CD14-positive monocyte (primary cell): ENCODE measurements around the gene ABCA3. TPM values are rescaled to one million over a fixed set of nuclear protein-coding genes. Genes with fewer than 3 reads are reported as not detected.

Experiments
- DNase-seq, 3 donors: peaks; one replicate each; pipeline ENCODE4 v3.0.0-alpha.2; 2011 to 2022
- H2AFZ ChIP-seq: 2 replicates; pipeline ENCODE4 v1.6.0; 2012; ENCODE audit warnings: mild to moderate bottlenecking, low read depth, low read length, inconsistent platforms; ENCODE audit not compliant: insufficient read depth, poor library complexity, severe bottlenecking
- H3K27ac ChIP-seq, 2 donors: 1 replicate in 1 of 2; 2 replicates in 1 of 2; pipeline ENCODE4 v1.5.1; 2012 to 2013; ENCODE audit warnings: low read length in 2 of 2, control low read depth in 1 of 2, inconsistent platforms in 1 of 2, low read depth in 1 of 2, mild to moderate bottlenecking in 1 of 2
- H3K27me3 ChIP-seq, 2 donors: one replicate each; pipeline versions ENCODE4 v1.6.0 to v1.6.1; 2011 to 2013; ENCODE audit warnings: low read length in 2 of 2; ENCODE audit not compliant: control insufficient read depth in 2 of 2, insufficient read depth in 2 of 2
- H3K36me3 ChIP-seq, 2 donors: replicated peaks in 1 of 2; 1 replicate in 1 of 2; 2 replicates in 1 of 2; pipeline versions ENCODE4 v1.5.1 to v1.6.1; 2012 to 2013; ENCODE audit warnings: low read length in 2 of 2, control low read depth in 1 of 2, inconsistent platforms in 1 of 2, mild to moderate bottlenecking in 1 of 2; ENCODE audit not compliant: insufficient read depth in 2 of 2, control insufficient read depth in 1 of 2
- H3K4me1 ChIP-seq, 2 donors: 1 replicate in 1 of 2; 2 replicates in 1 of 2; pipeline versions ENCODE4 v1.5.1 to v1.6.1; 2012 to 2013; ENCODE audit warnings: low read length in 2 of 2, control low read depth in 1 of 2, inconsistent platforms in 1 of 2, mild to moderate bottlenecking in 1 of 2, moderate library complexity in 1 of 2; ENCODE audit not compliant: insufficient read depth in 2 of 2, control insufficient read depth in 1 of 2
- H3K4me2 ChIP-seq: replicated peaks from 2 replicates; pipeline ENCODE3; 2012; ENCODE audit warnings: low read length, moderate library complexity, mild to moderate bottlenecking; ENCODE audit not compliant: poor library complexity, severe bottlenecking; ENCODE audit errors: extremely low read depth
- H3K4me3 ChIP-seq, 3 experiments: fragments of 200-600 bp in 1 of 3; sonication (generic) in 1 of 3; replicated peaks in 1 of 3; 1 replicate in 2 of 3; 2 replicates in 1 of 3; pipeline ENCODE4 v1.5.1; 2011 to 2013; ENCODE audit warnings: low read length in 3 of 3, mild to moderate bottlenecking in 3 of 3, control low read depth in 2 of 3, low read depth in 2 of 3, inconsistent platforms in 1 of 3, moderate library complexity in 1 of 3
- H3K79me2 ChIP-seq: 2 replicates; pipeline ENCODE4 v1.6.0; 2012; ENCODE audit warnings: mild to moderate bottlenecking, control low read depth, inconsistent platforms, low read length, moderate library complexity; ENCODE audit not compliant: insufficient read depth
- H3K9ac ChIP-seq: 2 replicates; pipeline ENCODE4 v1.6.0; 2017; ENCODE audit warnings: low read length, mild to moderate bottlenecking; ENCODE audit not compliant: insufficient read depth, poor library complexity, severe bottlenecking
- H3K9me3 ChIP-seq, 2 donors: replicated peaks in 1 of 2; 1 replicate in 1 of 2; 2 replicates in 1 of 2; pipeline versions ENCODE4 v1.5.1 to v1.6.1; 2012 to 2013; ENCODE audit warnings: low read length in 2 of 2, control low read depth in 1 of 2; ENCODE audit not compliant: control insufficient read depth in 1 of 2, insufficient read depth in 1 of 2
- H4K20me1 ChIP-seq: 2 replicates; pipeline ENCODE4 v1.6.0; 2012; ENCODE audit warnings: mild to moderate bottlenecking, low read length, control low read depth, moderate library complexity; ENCODE audit not compliant: insufficient read depth
- H3K27ac Mint-ChIP-seq, 7 donors: one replicate each; pipeline ENCODE4 v1.8.0; 2020; ENCODE audit warnings: mild to moderate bottlenecking in 7 of 7, mixed read lengths in 7 of 7, moderate library complexity in 6 of 7, inconsistent platforms in 2 of 7
- H3K27me3 Mint-ChIP-seq, 3 donors: one replicate each; pipeline ENCODE4 v1.8.0; 2021 to 2022; ENCODE audit warnings: low read depth in 3 of 3, mild to moderate bottlenecking in 3 of 3, mixed read lengths in 3 of 3, moderate library complexity in 3 of 3, inconsistent platforms in 1 of 3
- H3K36me3 Mint-ChIP-seq, 2 donors: one replicate each; pipeline ENCODE4 v1.8.0; 2020; ENCODE audit warnings: mixed read lengths in 2 of 2, inconsistent platforms in 1 of 2, mild to moderate bottlenecking in 1 of 2
- H3K4me1 Mint-ChIP-seq: one replicate; pipeline ENCODE4 v1.8.0; 2020; ENCODE audit warnings: mild to moderate bottlenecking, mixed read lengths
- H3K4me3 Mint-ChIP-seq, 2 donors: one replicate each; pipeline ENCODE4 v1.8.0; 2020; ENCODE audit warnings: mild to moderate bottlenecking in 2 of 2, mixed read lengths in 2 of 2, moderate library complexity in 1 of 2
- H3K9me3 Mint-ChIP-seq, 7 donors: one replicate each; pipeline ENCODE4 v1.8.0; 2020 to 2022; ENCODE audit warnings: mixed read lengths in 7 of 7, mild to moderate bottlenecking in 6 of 7, moderate library complexity in 6 of 7, inconsistent platforms in 2 of 7
- WGBS: methylation state at CpG from one replicate; pipeline ENCODE4 v1.1.5; 2013; ENCODE audit warnings: missing lambda C conversion rate; ENCODE audit not compliant: insufficient coverage; 5-methylcytosine and 5-hydroxymethylcytosine counted together
- intact Hi-C, 2 donors: fragments of 100-400 bp; cut with micrococcal nuclease; formaldehyde crosslinking; loops; one replicate each; pipeline versions ENCODE4 v1.15.0 to v1.15.1; 2023
- polyA plus RNA-seq, 3 donors: library from polyadenylated mRNA; depleted of rRNA in 1 of 3; unstranded in 2 of 3; stranded (reverse) in 1 of 3; fragments of 300-500 nt in 2 of 3; fragments of >200 nt in 1 of 3; fragmentation: Illumina TruSeq in 2 of 3; gene quantifications; 1 replicate in 2 of 3; 2 replicates in 1 of 3; pipeline ENCODE4 v1.2.3, GENCODE V29; 2012 to 2021
- TF ChIP-seq, protein P1 (sequence below): fragments of 200-600 bp; IDR thresholded peaks from one replicate; pipeline ENCODE4 v1.8.0; 2022; ENCODE audit warnings: antibody characterized with exemption, mild to moderate bottlenecking

ABCA3 gene
- polyA plus RNA-seq, 3 donors: 0.06 to 1.2 (median 0.68) TPM

GRCh38 chr16:2238150-2238837 is 102.2 kb downstream of the ABCA3 start:
- Mint-ChIP-seq H3K27ac (no peak overlapping the region), H3K36me3 (peaks cover 36 to 59% of the 10 kb centered on the region in 2 donors), H3K4me3 (no peak overlapping the region), H3K4me1 (peaks cover 8% of the 10 kb centered on the region), H3K27me3 (peaks cover 35 to 50% (median 35%) of the 10 kb centered on the region in 3 donors), H3K9me3 (peaks cover 0 to 6% (median 0%) of the 10 kb centered on the region in 7 donors)
- Histone ChIP-seq H3K9ac (no peak overlapping the region), H4K20me1 (peaks cover 26% of the 10 kb centered on the region), H3K27me3 (peaks cover 18 to 38% of the 10 kb centered on the region in 2 donors), H3K27ac (no peak overlapping the region), H3K79me2 (no peaks in the 10 kb centered on the region), H3K4me1 (peaks cover 5 to 6% of the 10 kb centered on the region in 2 donors), H3K9me3 (no peaks in the 10 kb centered on the region), H3K4me2 (no peak overlapping the region), H3K4me3 (no peak overlapping the region), H2AFZ (no peak overlapping the region), H3K36me3 (peaks cover 34 to 43% of the 10 kb centered on the region in 2 donors)
- TF ChIP-seq, protein P1, sequence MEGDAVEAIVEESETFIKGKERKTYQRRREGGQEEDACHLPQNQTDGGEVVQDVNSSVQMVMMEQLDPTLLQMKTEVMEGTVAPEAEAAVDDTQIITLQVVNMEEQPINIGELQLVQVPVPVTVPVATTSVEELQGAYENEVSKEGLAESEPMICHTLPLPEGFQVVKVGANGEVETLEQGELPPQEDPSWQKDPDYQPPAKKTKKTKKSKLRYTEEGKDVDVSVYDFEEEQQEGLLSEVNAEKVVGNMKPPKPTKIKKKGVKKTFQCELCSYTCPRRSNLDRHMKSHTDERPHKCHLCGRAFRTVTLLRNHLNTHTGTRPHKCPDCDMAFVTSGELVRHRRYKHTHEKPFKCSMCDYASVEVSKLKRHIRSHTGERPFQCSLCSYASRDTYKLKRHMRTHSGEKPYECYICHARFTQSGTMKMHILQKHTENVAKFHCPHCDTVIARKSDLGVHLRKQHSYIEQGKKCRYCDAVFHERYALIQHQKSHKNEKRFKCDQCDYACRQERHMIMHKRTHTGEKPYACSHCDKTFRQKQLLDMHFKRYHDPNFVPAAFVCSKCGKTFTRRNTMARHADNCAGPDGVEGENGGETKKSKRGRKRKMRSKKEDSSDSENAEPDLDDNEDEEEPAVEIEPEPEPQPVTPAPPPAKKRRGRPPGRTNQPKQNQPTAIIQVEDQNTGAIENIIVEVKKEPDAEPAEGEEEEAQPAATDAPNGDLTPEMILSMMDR: no peak
- no peak for DNase-seq
- WGBS: 71% methylated on average over 15 of the region's 18 CpGs
- intact Hi-C loops: no loop called here

DNA sequence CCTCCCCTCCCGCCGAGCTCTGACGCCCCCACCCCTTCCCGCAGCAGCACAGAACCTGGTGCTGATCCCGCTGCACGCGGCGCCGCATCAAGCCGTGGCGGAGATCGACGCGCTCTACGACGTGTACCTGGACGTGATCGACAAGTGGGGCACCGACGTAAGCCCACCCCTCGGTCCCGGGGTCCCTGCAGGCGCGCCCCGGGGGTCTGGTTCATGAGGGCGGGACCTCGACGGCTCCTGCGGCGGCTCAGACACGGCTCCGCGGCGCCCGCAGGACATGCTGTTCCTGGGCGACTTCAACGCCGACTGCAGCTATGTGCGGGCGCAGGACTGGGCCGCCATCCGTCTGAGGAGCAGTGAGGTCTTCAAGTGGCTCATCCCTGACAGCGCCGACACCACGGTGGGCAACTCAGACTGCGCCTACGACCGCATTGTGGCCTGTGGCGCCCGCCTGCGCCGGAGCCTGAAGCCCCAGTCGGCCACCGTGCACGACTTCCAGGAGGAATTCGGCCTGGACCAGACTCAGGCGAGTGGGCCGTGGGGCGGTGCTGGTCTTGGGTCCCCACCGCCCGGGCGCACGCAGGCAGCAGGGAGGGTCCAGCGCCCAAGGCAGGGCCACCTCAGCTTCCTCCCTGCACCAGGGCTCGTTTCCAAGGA is 102.9 kb downstream of the ABCA3 start:
- Histone ChIP-seq H3K4me3 (no peak overlapping the region), H3K36me3 (peaks cover 34 to 43% of the 10 kb centered on the region in 2 donors), H3K4me2 (no peak overlapping the region), H3K4me1 (peaks cover 5 to 6% of the 10 kb centered on the region in 2 donors), H3K9me3 (no peaks in the 10 kb centered on the region), H3K9ac (no peak overlapping the region), H2AFZ (no peak overlapping the region), H3K27me3 (peaks cover 18 to 38% of the 10 kb centered on the region in 2 donors), H3K79me2 (no peaks in the 10 kb centered on the region), H3K27ac (no peak overlapping the region), H4K20me1 (peaks cover 26% of the 10 kb centered on the region)
- Mint-ChIP-seq H3K9me3 (peaks cover 0 to 6% (median 0%) of the 10 kb centered on the region in 7 donors), H3K4me3 (peak overlapping the region in 1 of 2 donors; percentile 48), H3K27ac (no peak overlapping the region), H3K27me3 (peaks cover 35 to 50% (median 35%) of the 10 kb centered on the region in 3 donors), H3K36me3 (peaks cover 40 to 57% of the 10 kb centered on the region in 2 donors), H3K4me1 (peaks cover 7% of the 10 kb centered on the region)
- no peak for DNase-seq
- TF ChIP-seq, protein P1: no peak
- WGBS: 12% methylated on average over 64 of the region's 65 CpGs
- intact Hi-C loops: no loop called here
